Measurements from ENCODE around the gene KLHL12.

The KLHL12 gene

GRCh38 chr1:202890392-202890791, 36.6 kb downstream of the KLHL12 start:
- no peak for TF ChIP-seq CTCF (IDR thresholded peaks at IDR 0.05; ENCODE audit: control insufficient read depth, extremely low read depth, insufficient read depth)

DNA sequence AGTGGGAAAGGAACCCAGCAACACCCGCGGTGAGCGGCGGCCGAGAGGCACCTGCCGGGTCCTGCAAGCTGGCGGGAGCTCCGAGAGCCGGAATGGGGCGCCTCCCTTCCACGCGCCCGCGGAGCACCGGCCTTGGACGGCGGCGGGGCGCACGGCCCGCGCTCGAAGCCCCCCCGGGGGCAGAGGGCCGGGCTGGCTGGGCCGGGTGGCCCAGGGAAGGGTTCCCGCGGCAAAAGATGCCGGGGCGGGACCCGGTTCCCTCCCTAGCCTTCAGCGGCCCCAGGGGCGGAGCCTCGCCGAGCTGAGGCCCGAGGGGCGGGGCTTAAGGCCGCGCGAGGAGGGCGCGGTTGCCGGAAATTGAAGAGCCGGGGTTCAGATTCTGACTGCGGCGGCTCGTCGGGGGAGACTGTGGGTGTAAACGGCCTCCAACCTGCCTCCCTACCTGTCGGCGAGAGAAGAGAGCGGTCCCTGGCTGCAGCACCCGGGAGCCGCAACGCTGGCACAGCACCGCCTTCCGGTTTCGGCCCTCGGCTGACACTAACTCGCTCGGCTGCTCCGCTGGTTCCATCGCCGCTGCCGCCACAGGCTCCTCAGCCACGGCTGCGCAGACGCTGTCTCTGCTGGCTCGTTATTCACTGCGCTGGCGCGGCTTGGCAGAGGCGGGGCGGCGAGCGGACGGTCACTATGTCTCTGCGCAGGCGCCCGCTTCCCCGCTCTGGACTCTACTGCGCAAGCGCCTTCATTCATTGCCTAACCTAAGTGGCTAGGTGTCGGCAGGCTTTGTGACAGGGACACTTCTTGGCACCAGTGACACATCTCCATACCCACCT, 38.3 kb downstream of the KLHL12 start, which contains the start of gene RABIF:
Gene RABIF (minus strand): TSS at position 619 of the 830 bp plus-strand sequence. CDS start 51 bp downstream, at position 568.
- TF ChIP-seq CTCF (IDR thresholded peaks at IDR 0.05; ENCODE audit: control insufficient read depth, extremely low read depth, insufficient read depth): no peak
- peak within 1 kb of the TSS; percentile 64 for H3K4me3 ChIP-seq (ENCODE audit: low read depth, low read length)

More at GRCh38 chr1:202890392-202890791, 36.6 kb downstream of the KLHL12 start:
- H3K4me3 ChIP-seq (ENCODE audit: low read depth, low read length): no peak overlapping the region
- no peak for DNase-seq (ENCODE audit: low read depth)

GRCh38 chr1:202888221-202888530, 38.9 kb downstream of the KLHL12 start:
- TF ChIP-seq CTCF (IDR thresholded peaks at IDR 0.05; ENCODE audit: control insufficient read depth, extremely low read depth, insufficient read depth): no peak
- no peak for DNase-seq (ENCODE audit: low read depth)
- peak overlapping the region; percentile 64 for H3K4me3 ChIP-seq (ENCODE audit: low read depth, low read length)

More for the DNA sequence above, 38.3 kb downstream of the KLHL12 start, which contains the start of gene RABIF:
- DNase-seq (ENCODE audit: low read depth): peak; percentile 88

- no peak overlapping the region for H3K4me3 ChIP-seq (ENCODE audit: low read depth, low read length)
- no peak for DNase-seq (ENCODE audit: low read depth)
- no peak for TF ChIP-seq CTCF (IDR thresholded peaks at IDR 0.05; ENCODE audit: control insufficient read depth, extremely low read depth, insufficient read depth)
Observed at GRCh38 chr1:202880961-202881460, 46.0 kb downstream of the KLHL12 start.

GRCh38 chr1:202880062-202880461, 47.0 kb downstream of the KLHL12 start:
- TF ChIP-seq CTCF (IDR thresholded peaks at IDR 0.05; ENCODE audit: control insufficient read depth, extremely low read depth, insufficient read depth): no peak
- H3K4me3 ChIP-seq (ENCODE audit: low read depth, low read length): no peak overlapping the region

GRCh38 chr1:202879128-202879527, 47.9 kb downstream of the KLHL12 start:
- TF ChIP-seq CTCF (IDR thresholded peaks at IDR 0.05; ENCODE audit: control insufficient read depth, extremely low read depth, insufficient read depth): no peak
- no peak for DNase-seq (ENCODE audit: low read depth)

More at GRCh38 chr1:202880062-202880461, 47.0 kb downstream of the KLHL12 start:
- no peak for DNase-seq (ENCODE audit: low read depth)

More at GRCh38 chr1:202879128-202879527, 47.9 kb downstream of the KLHL12 start:
- no peak overlapping the region for H3K4me3 ChIP-seq (ENCODE audit: low read depth, low read length)
